Activated naive CD8-positive, alpha-beta T cell treated with anti-CD3 and anti-CD28 coated beads, Interleukin-2, amount 10 ng/mL, durations not matched to agents 7 days and 5 days (primary cell): Measurements from ENCODE around the gene LPA. TPM values are rescaled to one million over a fixed set of nuclear protein-coding genes. Genes with fewer than 3 reads are reported as not detected.
"Not testable (repeated sequence)": the region's sequence is repeated elsewhere in the genome, so short reads cannot be mapped to it uniquely, and the experiment has no call there.

ENCODE experiments used
- ATAC-seq: fragments of 150-1000 bp; cut with Tn5 transposase; one replicate; pipeline ENCODE4 v1.10.0; 2021; ENCODE audit warnings: low read depth, moderate library complexity
- POLR2A ChIA-PET: fragments of 350-600 bp; sonication (Branson Sonifier 250); formaldehyde crosslinking; loops from one replicate; lab custom pipeline; 2021; ENCODE audit warnings: antibody characterized with exemption; lab: Charles Lee
- DNase-seq: peaks from one replicate; pipeline ENCODE4 v3.0.0; 2021
- H3K27ac Mint-ChIP-seq: one replicate; pipeline ENCODE4 v1.8.0; 2022; ENCODE audit warnings: mild to moderate bottlenecking, mixed read lengths
- H3K27me3 Mint-ChIP-seq: one replicate; pipeline ENCODE4 v1.8.0; 2022; ENCODE audit warnings: mild to moderate bottlenecking, moderate library complexity, mixed read lengths
- H3K36me3 Mint-ChIP-seq: one replicate; pipeline ENCODE4 v1.8.0; 2021; ENCODE audit warnings: mild to moderate bottlenecking, mixed read lengths
- H3K4me1 Mint-ChIP-seq: one replicate; pipeline ENCODE4 v1.8.0; 2021; ENCODE audit warnings: mixed read lengths
- H3K4me3 Mint-ChIP-seq: one replicate; pipeline ENCODE4 v1.8.0; 2022; ENCODE audit warnings: mild to moderate bottlenecking, moderate library complexity, mixed read lengths
- H3K9me3 Mint-ChIP-seq: one replicate; pipeline ENCODE4 v1.8.0; 2021; ENCODE audit warnings: mixed read lengths
- total RNA-seq, 2 experiments: library from RNA; stranded (reverse); gene quantifications; one replicate each; pipeline ENCODE4 v1.2.3, GENCODE V29; 2021

LPA gene
- not detected for total RNA-seq

GRCh38 chr6:160664198-160664597 lies at the start of gene LPA:
Gene LPA (minus strand): TSS chr6:160664275. CDS start chr6:160664214, 61 bp downstream.
- H3K36me3 Mint-ChIP-seq, H3K4me3 Mint-ChIP-seq, H3K27ac Mint-ChIP-seq, H3K27me3 Mint-ChIP-seq, DNase-seq, H3K4me1 Mint-ChIP-seq, POLR2A ChIA-PET, H3K9me3 Mint-ChIP-seq, ATAC-seq: not testable (repeated sequence)

- H3K36me3 Mint-ChIP-seq, H3K9me3 Mint-ChIP-seq, POLR2A ChIA-PET, DNase-seq, H3K4me1 Mint-ChIP-seq, H3K27ac Mint-ChIP-seq, H3K4me3 Mint-ChIP-seq, ATAC-seq, H3K27me3 Mint-ChIP-seq: not testable (repeated sequence)
Observed at GRCh38 chr6:160708993-160709392, 44.9 kb upstream of the LPA start.

- H3K27me3 Mint-ChIP-seq, ATAC-seq, H3K4me1 Mint-ChIP-seq, H3K36me3 Mint-ChIP-seq, POLR2A ChIA-PET, DNase-seq, H3K27ac Mint-ChIP-seq, H3K9me3 Mint-ChIP-seq, H3K4me3 Mint-ChIP-seq: not testable (repeated sequence)
Observed at GRCh38 chr6:160704688-160705087, 40.6 kb upstream of the LPA start.

- H3K4me3 Mint-ChIP-seq, H3K4me1 Mint-ChIP-seq, ATAC-seq, H3K27me3 Mint-ChIP-seq, POLR2A ChIA-PET, H3K36me3 Mint-ChIP-seq, H3K27ac Mint-ChIP-seq, H3K9me3 Mint-ChIP-seq, DNase-seq: not testable (repeated sequence)
Observed at GRCh38 chr6:160701918-160702680, 38.0 kb upstream of the LPA start, which contains the start of gene PLG. Gene PLG (plus strand): TSS chr6:160702244. CDS start chr6:160702305, 61 bp downstream.

- Mint-ChIP-seq H3K27ac (no peak overlapping the region), H3K4me3 (no peak overlapping the region), H3K36me3 (no peaks in the 10 kb centered on the region), H3K27me3 (no peaks in the 10 kb centered on the region), H3K4me1 (no peaks in the 10 kb centered on the region), H3K9me3 (no peaks in the 10 kb centered on the region)
- DNase-seq: no peak
- ATAC-seq: no peak
- POLR2A ChIA-PET: no interaction called here
Observed at GRCh38 chr6:160697826-160698225, 33.8 kb upstream of the LPA start.

GRCh38 chr6:160696884-160697283 lies 32.8 kb upstream of the LPA start:
- H3K4me1 Mint-ChIP-seq, H3K9me3 Mint-ChIP-seq, H3K27ac Mint-ChIP-seq, ATAC-seq, DNase-seq, POLR2A ChIA-PET, H3K4me3 Mint-ChIP-seq, H3K36me3 Mint-ChIP-seq, H3K27me3 Mint-ChIP-seq: not testable (repeated sequence)

GRCh38 chr6:160695622-160696021 lies 31.5 kb upstream of the LPA start:
- H3K4me1 Mint-ChIP-seq, H3K4me3 Mint-ChIP-seq, DNase-seq, H3K9me3 Mint-ChIP-seq, H3K27ac Mint-ChIP-seq, POLR2A ChIA-PET, ATAC-seq, H3K36me3 Mint-ChIP-seq, H3K27me3 Mint-ChIP-seq: not testable (repeated sequence)

GRCh38 chr6:160695025-160695424 lies 30.9 kb upstream of the LPA start:
- ATAC-seq, H3K27me3 Mint-ChIP-seq, POLR2A ChIA-PET, H3K9me3 Mint-ChIP-seq, DNase-seq, H3K4me1 Mint-ChIP-seq, H3K36me3 Mint-ChIP-seq, H3K4me3 Mint-ChIP-seq, H3K27ac Mint-ChIP-seq: not testable (repeated sequence)

GRCh38 chr6:160692369-160692959 lies 28.4 kb upstream of the LPA start:
- ATAC-seq (no peak), DNase-seq (no peak)
- Mint-ChIP-seq H3K4me3 (no peak overlapping the region), H3K27me3 (no peaks in the 10 kb centered on the region), H3K36me3 (no peaks in the 10 kb centered on the region), H3K27ac (no peak overlapping the region), H3K9me3 (peaks cover 4% of the 10 kb centered on the region), H3K4me1 (no peaks in the 10 kb centered on the region)
- POLR2A ChIA-PET: no interaction called here

GRCh38 chr6:160691617-160692016 lies 27.5 kb upstream of the LPA start:
- no peak overlapping the region for H3K27ac Mint-ChIP-seq
- H3K9me3 Mint-ChIP-seq: peaks cover 4% of the 10 kb centered on the region
- no peak for ATAC-seq
- POLR2A ChIA-PET: no interaction called here
- H3K36me3 Mint-ChIP-seq: no peaks in the 10 kb centered on the region
- H3K27me3 Mint-ChIP-seq: no peaks in the 10 kb centered on the region
- H3K4me1 Mint-ChIP-seq: no peaks in the 10 kb centered on the region
- DNase-seq: no peak
- no peak overlapping the region for H3K4me3 Mint-ChIP-seq

GRCh38 chr6:160690458-160690857 lies 26.4 kb upstream of the LPA start:
- no peaks in the 10 kb centered on the region for H3K4me1 Mint-ChIP-seq

GRCh38 chr6:160685762-160686450 lies 21.8 kb upstream of the LPA start:
- no peak overlapping the region for H3K4me3 Mint-ChIP-seq
- H3K27ac Mint-ChIP-seq: no peak overlapping the region
- no peak for DNase-seq
- peaks cover 2% of the 10 kb centered on the region for H3K9me3 Mint-ChIP-seq
- no peaks in the 10 kb centered on the region for H3K27me3 Mint-ChIP-seq
- POLR2A ChIA-PET: no interaction called here
- no peak for ATAC-seq
- H3K4me1 Mint-ChIP-seq: no peaks in the 10 kb centered on the region
- H3K36me3 Mint-ChIP-seq: no peaks in the 10 kb centered on the region

More at GRCh38 chr6:160690458-160690857, 26.4 kb upstream of the LPA start:
- Mint-ChIP-seq H3K36me3 (no peaks in the 10 kb centered on the region), H3K4me3 (no peak overlapping the region), H3K9me3 (peaks cover 4% of the 10 kb centered on the region), H3K27me3 (no peaks in the 10 kb centered on the region), H3K27ac (no peak overlapping the region)
- POLR2A ChIA-PET: no interaction called here
- DNase-seq (no peak), ATAC-seq (no peak)

GRCh38 chr6:160685101-160685761 lies 21.2 kb upstream of the LPA start:
- H3K4me3 Mint-ChIP-seq, H3K4me1 Mint-ChIP-seq, H3K36me3 Mint-ChIP-seq, H3K27ac Mint-ChIP-seq, H3K27me3 Mint-ChIP-seq, ATAC-seq, H3K9me3 Mint-ChIP-seq, DNase-seq, POLR2A ChIA-PET: not testable (repeated sequence)
